Endothelial cell of umbilical vein (primary cell): ENCODE results near the gene HMG20A. TPM values are rescaled to one million over a fixed set of nuclear protein-coding genes. Genes with fewer than 3 reads are reported as not detected.

Source experiments
- BruUV-seq: library from RNA; stranded (reverse); fragments of 400-500 nt; replicated peaks from 2 replicates; lab custom pipeline; 2021; lab: Mats Ljungman, UMichigan
- CTCF ChIA-PET: fragments of 300-600, 350-600 bp; sonication (Branson Sonifier 250); formaldehyde crosslinking; loops from one replicate; lab custom pipeline; 2021; ENCODE audit warnings: antibody characterized with exemption, inconsistent platforms; lab: Charles Lee
- POLR2A ChIA-PET: fragments of 300-600, 350-600 bp; sonication (Branson Sonifier 250); formaldehyde crosslinking; loops from one replicate; lab custom pipeline; 2021; ENCODE audit warnings: antibody characterized with exemption, inconsistent platforms; lab: Charles Lee
- DNase-seq: peaks from one replicate; pipeline ENCODE4 v3.0.0-alpha.2; 2011; ENCODE audit warnings: low read depth, low spot score
- FAIRE-seq: peaks from 2 replicates; lab custom pipeline; 2011; peaks lifted over from hg19 to GRCh38; lab: Jason Lieb, UNC
- H2AFZ ChIP-seq: 2 replicates; pipeline ENCODE4 v1.6.0; 2012; ENCODE audit warnings: low read depth, low read length, control low read depth, inconsistent platforms
- H3K27ac ChIP-seq: 2 replicates; pipeline ENCODE4 v1.5.1; 2011; ENCODE audit warnings: low read depth, mild to moderate bottlenecking, control low read depth, low read length, moderate library complexity; ENCODE audit not compliant: insufficient read depth
- H3K27me3 ChIP-seq, 2 experiments: 2 replicates each; pipeline versions ENCODE4 v1.6.0 to v1.6.1; 2011; ENCODE audit warnings: low read length in 2 of 2, mixed read lengths in 1 of 2; ENCODE audit not compliant: control insufficient read depth in 2 of 2, insufficient read depth in 2 of 2
- H3K36me3 ChIP-seq, 2 experiments: 2 replicates in 1 of 2; 3 replicates in 1 of 2; pipeline ENCODE4 v1.5.1; 2011; ENCODE audit warnings: low read length in 2 of 2, mild to moderate bottlenecking in 1 of 2, moderate library complexity in 1 of 2; ENCODE audit not compliant: control insufficient read depth in 2 of 2, insufficient read depth in 2 of 2; ENCODE audit errors: extremely low read depth in 1 of 2
- H3K4me1 ChIP-seq: 3 replicates; pipeline ENCODE4 v1.5.1; 2011; ENCODE audit warnings: mild to moderate bottlenecking, low read length; ENCODE audit not compliant: control insufficient read depth, insufficient read depth; ENCODE audit errors: extremely low read depth
- H3K4me2 ChIP-seq: 2 replicates; pipeline ENCODE4 v1.6.1; 2011; ENCODE audit warnings: low read length, control low read depth, mixed read lengths; ENCODE audit not compliant: insufficient read depth
- H3K4me3 ChIP-seq, 3 experiments: fragments of 200-600 bp in 1 of 3; sonication (generic), shearing (Covaris generic) in 1 of 3; replicated peaks in 1 of 3; 2 replicates each; pipeline ENCODE4 v1.5.1; 2011 to 2016; ENCODE audit warnings: control low read depth in 3 of 3, low read length in 3 of 3, mild to moderate bottlenecking in 2 of 3, inconsistent platforms in 1 of 3, low read depth in 1 of 3, moderate library complexity in 1 of 3; ENCODE audit not compliant: insufficient read depth in 1 of 3
- H3K79me2 ChIP-seq: 2 replicates; pipeline ENCODE4 v1.6.0; 2012; ENCODE audit warnings: low read length, inconsistent platforms; ENCODE audit not compliant: control insufficient read depth, insufficient read depth
- H3K9ac ChIP-seq: replicated peaks from 2 replicates; pipeline ENCODE3; 2011; ENCODE audit warnings: low read length, control low read depth; ENCODE audit not compliant: insufficient read depth; ENCODE audit errors: extremely low read depth
- H3K9me1 ChIP-seq: replicated peaks from 3 replicates; pipeline ENCODE4 v1.6.0; 2011; ENCODE audit warnings: mild to moderate bottlenecking, low read length; ENCODE audit not compliant: control insufficient read depth, insufficient read depth; ENCODE audit errors: extremely low read depth
- H3K9me3 ChIP-seq: replicated peaks from 2 replicates; pipeline ENCODE4 v1.5.1; 2012; ENCODE audit warnings: low read length, inconsistent platforms; ENCODE audit not compliant: control insufficient read depth, insufficient read depth
- H4K20me1 ChIP-seq: replicated peaks from 2 replicates; pipeline ENCODE3; 2011; ENCODE audit warnings: mild to moderate bottlenecking, low read length; ENCODE audit not compliant: control insufficient read depth, insufficient read depth; ENCODE audit errors: extremely low read depth
- EZH2 ChIP-seq: IDR thresholded peaks from 2 replicates; pipeline ENCODE4 v1.6.1; 2012; ENCODE audit warnings: borderline replicate concordance, low read depth, mild to moderate bottlenecking, moderate library complexity, low read length, inconsistent platforms; ENCODE audit not compliant: severe bottlenecking
- FOS ChIP-seq: IDR thresholded peaks from 2 replicates; pipeline ENCODE4 v1.6.1; 2011; ENCODE audit warnings: mild to moderate bottlenecking, low read length, moderate library complexity, borderline replicate concordance; ENCODE audit not compliant: insufficient read depth
- GATA2 ChIP-seq: IDR thresholded peaks from 2 replicates; pipeline ENCODE4 v1.7.0; 2011; ENCODE audit warnings: low read depth, mild to moderate bottlenecking, moderate library complexity, mixed read lengths, low read length; ENCODE audit not compliant: insufficient read length, insufficient read depth
- JUN ChIP-seq: IDR thresholded peaks from 2 replicates; pipeline ENCODE4 v1.6.1; 2011; ENCODE audit warnings: borderline replicate concordance, low read depth; ENCODE audit not compliant: insufficient read length, insufficient read depth
- MYC ChIP-seq: IDR thresholded peaks from one replicate; pipeline ENCODE4 v1.6.1; 2011; ENCODE audit warnings: mild to moderate bottlenecking, low read depth, low read length
- POLR2A ChIP-seq: IDR thresholded peaks from 2 replicates; pipeline ENCODE4 v1.6.1; 2012; ENCODE audit warnings: low read depth, mild to moderate bottlenecking, control low read depth, low read length
- POLR2AphosphoS5 ChIP-seq: IDR thresholded peaks from 2 replicates; pipeline ENCODE4 v1.6.1; 2012; ENCODE audit warnings: low read depth, mild to moderate bottlenecking, control low read depth, low read length, moderate library complexity; ENCODE audit not compliant: insufficient read depth
- dilution Hi-C: fragments of 300-500 bp; cut with MboI; formaldehyde crosslinking; loops from one replicate; pipeline ENCODE4 v1.15.0; 2019; ENCODE audit warnings: low sequenced_read_pairs; ENCODE audit not compliant: extremely low pct_ligation_motif_present
- intact Hi-C: fragments of 100-400 bp; cut with micrococcal nuclease; formaldehyde crosslinking; loops from one replicate; pipeline ENCODE4 v1.10.0; 2022
- polyA plus RNA-seq, 4 experiments: library from polyadenylated mRNA; depleted of rRNA in 3 of 4; stranded (reverse) in 3 of 4; unstranded in 1 of 4; fragments of >200 nt; gene quantifications; 2 replicates each; pipeline versions ENCODE4 v1.2.1 to v1.2.3, GENCODE V29; 2011 to 2012; ENCODE audit warnings: missing spikeins in 1 of 4
- total RNA-seq: library from RNA; stranded (reverse); gene quantifications from 2 replicates; pipeline ENCODE4 v1.2.3, GENCODE V29; 2021
- TF ChIP-seq, protein P1 (sequence below), 2 donors: IDR thresholded peaks; 1 replicate in 1 of 2; 2 replicates in 1 of 2; pipeline ENCODE4 v1.5.1; 2011; ENCODE audit warnings: low read length in 2 of 2, mild to moderate bottlenecking in 2 of 2, moderate library complexity in 2 of 2, control low read depth in 1 of 2, inconsistent platforms in 1 of 2, low read depth in 1 of 2; ENCODE audit not compliant: insufficient read depth in 1 of 2; ENCODE audit errors: extremely low read depth in 1 of 2
- TF ChIP-seq, protein P2 (sequence below): IDR thresholded peaks from 2 replicates; pipeline ENCODE4 v1.6.1; 2011; ENCODE audit not compliant: insufficient read depth, insufficient read length

Gene HMG20A
- total and polyA plus RNA-seq, 2 donors (not counting 3 experiments of a cell fraction or from before 2014, with no cell fraction given), result 35.8 to 44.0 TPM

DNA sequence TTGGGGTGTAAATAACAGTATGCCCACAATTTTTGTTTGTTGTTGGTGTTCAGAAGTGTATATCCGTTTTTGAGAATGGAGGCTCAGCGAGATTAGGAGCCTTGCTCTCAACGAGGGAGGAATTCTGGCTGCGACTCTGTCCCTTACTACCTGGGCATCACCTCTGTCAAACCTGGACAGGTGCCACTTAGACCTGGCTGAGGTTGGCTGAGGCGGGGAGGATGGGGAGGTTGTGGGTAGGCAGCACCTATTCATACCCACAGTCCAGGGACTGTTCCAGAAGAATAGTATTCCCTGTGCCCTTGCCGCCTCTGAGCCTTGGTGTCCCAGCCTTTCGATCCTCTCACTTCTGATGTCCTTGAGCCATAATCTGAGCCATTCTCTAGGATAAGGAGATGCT lies 112.2 kb downstream of the HMG20A start:
- dilution Hi-C loops, result no loop called here

More for the DNA sequence above, 112.2 kb downstream of the HMG20A start:
- no peaks in the 10 kb centered on the region for H3K9me1 ChIP-seq
- ChIA-PET POLR2A (no interaction called here), CTCF (interaction anchor here (0.7 to 2.1 kb wide), 6 partner anchors 8 to 591 kb away, joined by 3 to 12 read pairs (median 4); no protein-coding TSS in a partner anchor)
- H3K4me3 ChIP-seq, result no peak overlapping the region
- H4K20me1 ChIP-seq, result no peaks in the 10 kb centered on the region
- H3K36me3 ChIP-seq, result no peaks in the 10 kb centered on the region
- TF ChIP-seq MYC, result no peak
- TF ChIP-seq, protein P1, sequence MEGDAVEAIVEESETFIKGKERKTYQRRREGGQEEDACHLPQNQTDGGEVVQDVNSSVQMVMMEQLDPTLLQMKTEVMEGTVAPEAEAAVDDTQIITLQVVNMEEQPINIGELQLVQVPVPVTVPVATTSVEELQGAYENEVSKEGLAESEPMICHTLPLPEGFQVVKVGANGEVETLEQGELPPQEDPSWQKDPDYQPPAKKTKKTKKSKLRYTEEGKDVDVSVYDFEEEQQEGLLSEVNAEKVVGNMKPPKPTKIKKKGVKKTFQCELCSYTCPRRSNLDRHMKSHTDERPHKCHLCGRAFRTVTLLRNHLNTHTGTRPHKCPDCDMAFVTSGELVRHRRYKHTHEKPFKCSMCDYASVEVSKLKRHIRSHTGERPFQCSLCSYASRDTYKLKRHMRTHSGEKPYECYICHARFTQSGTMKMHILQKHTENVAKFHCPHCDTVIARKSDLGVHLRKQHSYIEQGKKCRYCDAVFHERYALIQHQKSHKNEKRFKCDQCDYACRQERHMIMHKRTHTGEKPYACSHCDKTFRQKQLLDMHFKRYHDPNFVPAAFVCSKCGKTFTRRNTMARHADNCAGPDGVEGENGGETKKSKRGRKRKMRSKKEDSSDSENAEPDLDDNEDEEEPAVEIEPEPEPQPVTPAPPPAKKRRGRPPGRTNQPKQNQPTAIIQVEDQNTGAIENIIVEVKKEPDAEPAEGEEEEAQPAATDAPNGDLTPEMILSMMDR (IDR thresholded peaks at IDR 0.05; ENCODE audit: extremely low read depth in 1 of 2, insufficient read depth in 1 of 2, low read depth in 1 of 2, low read length in 2 of 2), result no peak
- TF ChIP-seq, protein P2, sequence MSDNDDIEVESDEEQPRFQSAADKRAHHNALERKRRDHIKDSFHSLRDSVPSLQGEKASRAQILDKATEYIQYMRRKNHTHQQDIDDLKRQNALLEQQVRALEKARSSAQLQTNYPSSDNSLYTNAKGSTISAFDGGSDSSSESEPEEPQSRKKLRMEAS, result no peak
- no peak for TF ChIP-seq FOS
- TF ChIP-seq EZH2, result no peak
- TF ChIP-seq POLR2A, result no peak
- no peak for TF ChIP-seq POLR2AphosphoS5
- no peak for TF ChIP-seq GATA2
- no peak for TF ChIP-seq JUN
- intact Hi-C loops, result no loop called here
- no peaks in the 10 kb centered on the region for H3K4me1 ChIP-seq
- no peak overlapping the region for H3K4me2 ChIP-seq
- H3K9me3 ChIP-seq, result no peaks in the 10 kb centered on the region
- no peak overlapping the region for H3K9ac ChIP-seq
- H3K27me3 ChIP-seq, result peaks cover 2 to 5% of the 10 kb centered on the region in 2 experiments
- no peak overlapping the region for H3K27ac ChIP-seq
- H3K79me2 ChIP-seq, result no peaks in the 10 kb centered on the region
- no peak for DNase-seq
- BruUV-seq, result no TSS peak
- H2AFZ ChIP-seq, result no peak overlapping the region
- no peak for FAIRE-seq
